ENCODE data around the gene GATA1. TPM values are rescaled to one million over a fixed set of nuclear protein-coding genes. Genes with fewer than 3 reads are reported as not detected.

GATA1 gene
- polyA plus RNA-seq, 2 of the 4 experiments (the other 2 are of a cell fraction): not detected

DNA sequence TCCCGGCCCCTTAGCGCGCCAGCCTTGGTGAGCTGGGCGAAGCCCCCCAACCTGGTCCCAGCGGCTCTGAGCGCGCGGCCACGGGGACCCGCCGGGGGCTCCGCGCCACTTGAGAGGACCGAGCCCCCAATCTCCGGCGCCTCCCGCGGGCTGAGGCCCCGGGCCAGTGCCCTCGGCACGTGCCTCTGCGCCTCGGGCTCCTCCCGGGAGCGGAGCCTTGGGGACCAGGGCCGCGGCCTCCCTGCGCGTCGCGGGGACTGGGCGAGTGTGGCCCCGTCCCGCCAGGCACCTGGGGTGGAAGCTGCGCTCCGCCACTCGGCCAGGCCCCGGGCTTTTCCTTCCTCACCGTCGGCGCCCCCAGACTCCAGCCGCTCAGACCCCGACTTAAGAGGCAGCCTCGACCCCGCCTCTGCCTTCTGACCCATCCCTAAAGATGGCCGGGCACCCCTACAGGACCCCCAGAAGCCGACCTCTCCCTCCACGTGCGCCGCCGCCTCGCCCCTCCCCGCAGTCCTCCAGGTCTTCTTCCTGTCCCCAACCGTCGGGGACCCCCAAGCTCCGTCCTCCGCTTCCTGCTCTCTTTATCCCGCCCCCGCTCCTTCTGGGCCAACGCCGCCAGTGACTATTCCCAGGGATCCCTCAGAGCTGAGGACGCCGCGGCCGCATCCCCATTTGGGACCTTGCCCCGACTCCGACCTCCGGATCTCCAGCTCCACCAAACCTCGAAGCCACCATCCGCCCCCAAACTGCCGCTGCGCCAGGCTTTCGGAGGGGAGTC is 40.7 kb downstream of the GATA1 start:
- CTCF ChIA-PET: no interaction called here
- no peak for ATAC-seq
- H3K9me3 ChIP-seq: no peaks in the 10 kb centered on the region
- no peaks in the 10 kb centered on the region for H3K4me1 ChIP-seq
- POLR2A ChIA-PET: no interaction called here
- FAIRE-seq: no peak
- H3K4me3 ChIP-seq: no peak overlapping the region
- no peak overlapping the region for H3K4me2 ChIP-seq
- TF ChIP-seq TP53 (CRISPR knock-in tag; IDR thresholded peaks at IDR 0.05) (no peak), GATA3 (IDR thresholded peaks at IDR 0.05; ENCODE audit: borderline replicate concordance) (no peak), HOXA7 (CRISPR knock-in tag; IDR thresholded peaks at IDR 0.05) (no peak), NPAS2 (CRISPR knock-in tag; IDR thresholded peaks at IDR 0.05; ENCODE audit: borderline replicate concordance) (no peak), ZFP36 (IDR thresholded peaks at IDR 0.05; ENCODE audit: borderline replicate concordance, partially characterized antibody) (no peak), CHD2 (IDR thresholded peaks at IDR 0.05; ENCODE audit: low read length, partially characterized antibody) (no peak), RNF2 (IDR thresholded peaks at IDR 0.05; ENCODE audit: borderline replicate concordance, low read depth) (no peak), RARB (CRISPR knock-in tag; IDR thresholded peaks at IDR 0.05) (no peak), FOSB (CRISPR knock-in tag; IDR thresholded peaks at IDR 0.05) (no peak), EHF (CRISPR knock-in tag; IDR thresholded peaks at IDR 0.05) (no peak)
- no peak overlapping the region for H3K27ac ChIP-seq
- DNase-seq (ENCODE audit: low read depth in 1 of 2, low spot score in 1 of 2): no peak
- 97% methylated on average over 45 of the region's 73 CpGs for WGBS (ENCODE audit: missing lambda C conversion rate)

DNA sequence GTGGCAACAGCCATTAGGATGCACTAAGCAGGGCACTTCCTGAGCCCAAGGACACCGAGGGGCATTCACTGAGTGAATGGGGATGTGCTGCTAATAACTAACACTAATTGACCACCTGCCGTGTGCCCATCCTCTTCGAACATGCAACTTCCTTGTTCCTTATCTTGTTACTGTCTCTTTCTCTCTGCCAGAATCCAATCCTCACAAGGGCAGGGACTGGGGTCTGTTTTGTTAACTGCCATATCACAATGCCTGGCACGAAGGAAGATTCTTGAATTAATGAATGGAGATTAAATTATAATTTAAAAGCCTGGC is 41.2 kb downstream of the GATA1 start:
- no peak overlapping the region for H3K4me3 ChIP-seq
- 86% methylated on average over 4 of the region's 4 CpGs for WGBS (ENCODE audit: missing lambda C conversion rate)

DNA sequence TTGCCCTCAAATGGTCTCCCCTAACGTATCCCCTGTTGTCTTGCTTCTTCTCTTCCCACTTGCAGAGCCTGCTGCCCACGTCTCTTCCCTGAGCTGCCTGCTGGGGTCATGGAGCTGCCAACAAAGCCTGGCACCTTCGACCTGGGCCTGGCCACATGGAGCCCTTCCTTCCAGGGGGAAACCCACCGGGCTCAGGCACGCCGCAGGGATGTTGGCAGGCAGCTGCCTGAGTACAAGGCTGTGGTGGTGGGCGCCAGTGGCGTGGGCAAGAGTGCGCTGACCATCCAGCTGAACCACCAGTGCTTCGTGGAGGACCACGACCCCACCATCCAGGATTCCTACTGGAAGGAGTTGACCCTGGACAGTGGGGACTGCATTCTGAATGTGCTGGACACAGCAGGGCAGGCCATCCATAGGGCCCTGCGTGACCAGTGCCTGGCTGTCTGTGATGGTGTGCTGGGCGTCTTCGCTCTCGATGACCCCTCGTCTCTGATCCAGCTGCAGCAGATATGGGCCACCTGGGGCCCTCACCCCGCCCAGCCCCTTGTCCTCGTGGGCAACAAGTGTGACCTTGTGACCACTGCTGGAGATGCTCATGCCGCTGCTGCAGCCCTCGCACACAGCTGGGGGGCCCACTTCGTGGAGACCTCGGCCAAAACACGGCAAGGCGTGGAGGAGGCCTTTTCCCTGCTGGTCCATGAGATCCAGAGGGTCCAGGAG is 42.8 kb downstream of the GATA1 start:
- no peak overlapping the region for H3K27ac ChIP-seq
- POLR2A ChIA-PET: interaction anchor here (0.6 kb wide), 1 partner anchor 38 kb away, joined by 4 read pairs; no protein-coding TSS in a partner anchor
- TF ChIP-seq, protein P1, sequence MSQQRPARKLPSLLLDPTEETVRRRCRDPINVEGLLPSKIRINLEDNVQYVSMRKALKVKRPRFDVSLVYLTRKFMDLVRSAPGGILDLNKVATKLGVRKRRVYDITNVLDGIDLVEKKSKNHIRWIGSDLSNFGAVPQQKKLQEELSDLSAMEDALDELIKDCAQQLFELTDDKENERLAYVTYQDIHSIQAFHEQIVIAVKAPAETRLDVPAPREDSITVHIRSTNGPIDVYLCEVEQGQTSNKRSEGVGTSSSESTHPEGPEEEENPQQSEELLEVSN (IDR thresholded peaks at IDR 0.05; ENCODE audit: borderline replicate concordance, low read depth): no peak
- no peak for TF ChIP-seq HOXB5 (CRISPR knock-in tag; IDR thresholded peaks at IDR 0.05)
- no peak for TF ChIP-seq GATA3 (IDR thresholded peaks at IDR 0.05; ENCODE audit: borderline replicate concordance)
- TF ChIP-seq HOXB13 (CRISPR knock-in tag; IDR thresholded peaks at IDR 0.05; ENCODE audit: low read depth): no peak
- 92% methylated on average over 5 of the region's 24 CpGs for WGBS (ENCODE audit: missing lambda C conversion rate)
- FAIRE-seq (no peak), DNase-seq (ENCODE audit: low read depth in 1 of 2, low spot score in 1 of 2) (no peak), ATAC-seq (no peak)
- H3K4me3 ChIP-seq: no peak overlapping the region
- H3K9me3 ChIP-seq: no peaks in the 10 kb centered on the region
- H3K4me2 ChIP-seq: no peak overlapping the region
- CTCF ChIA-PET: interaction anchor here (0.6 kb wide), 1 partner anchor 15 kb away, joined by 3 read pairs; no protein-coding TSS in a partner anchor
- peaks cover 3% of the 10 kb centered on the region; the same call in 1 of the 3 replicates for H3K4me1 ChIP-seq

More for the DNA sequence above, 41.2 kb downstream of the GATA1 start:
- POLR2A ChIA-PET: no interaction called here
- Histone ChIP-seq H3K4me2 (no peak overlapping the region), H3K4me1 (no peaks in the 10 kb centered on the region), H3K27ac (no peak overlapping the region), H3K9me3 (no peaks in the 10 kb centered on the region)
- ATAC-seq (no peak), FAIRE-seq (no peak), DNase-seq (ENCODE audit: low read depth in 1 of 2, low spot score in 1 of 2) (no peak)
- TF ChIP-seq CHD4 (IDR thresholded peaks at IDR 0.05; ENCODE audit: borderline replicate concordance) (no peak), JUN (IDR thresholded peaks at IDR 0.05) (no peak), KDM1A (IDR thresholded peaks at IDR 0.05; ENCODE audit: low read depth) (no peak), RCOR1 (IDR thresholded peaks at IDR 0.05; ENCODE audit: low read depth, low read length) (no peak), ZNF302 (CRISPR knock-in tag; IDR thresholded peaks at IDR 0.05) (no peak), MAFK (IDR thresholded peaks at IDR 0.05; ENCODE audit: partially characterized antibody) (no peak), HOXB5 (CRISPR knock-in tag; IDR thresholded peaks at IDR 0.05) (no peak), CEBPB (IDR thresholded peaks at IDR 0.05) (no peak), CBX2 (IDR thresholded peaks at IDR 0.05; ENCODE audit: borderline replicate concordance, low read depth) (no peak), MYC (IDR thresholded peaks at IDR 0.05; ENCODE audit: borderline replicate concordance, low read length) (no peak), GATA3 (IDR thresholded peaks at IDR 0.05; ENCODE audit: borderline replicate concordance) (no peak), ZSCAN20 (CRISPR knock-in tag; IDR thresholded peaks at IDR 0.05) (no peak), HDAC2 (IDR thresholded peaks at IDR 0.05) (no peak)
- TF ChIP-seq, protein P2, sequence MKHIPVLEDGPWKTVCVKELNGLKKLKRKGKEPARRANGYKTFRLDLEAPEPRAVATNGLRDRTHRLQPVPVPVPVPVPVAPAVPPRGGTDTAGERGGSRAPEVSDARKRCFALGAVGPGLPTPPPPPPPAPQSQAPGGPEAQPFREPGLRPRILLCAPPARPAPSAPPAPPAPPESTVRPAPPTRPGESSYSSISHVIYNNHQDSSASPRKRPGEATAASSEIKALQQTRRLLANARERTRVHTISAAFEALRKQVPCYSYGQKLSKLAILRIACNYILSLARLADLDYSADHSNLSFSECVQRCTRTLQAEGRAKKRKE (CRISPR knock-in tag; IDR thresholded peaks at IDR 0.05; ENCODE audit: low read depth): no peak
- TF ChIP-seq, protein P1 (IDR thresholded peaks at IDR 0.05; ENCODE audit: borderline replicate concordance, low read depth): no peak
- CTCF ChIA-PET: no interaction called here
